GM23248 (cell line): ENCODE measurements around the gene C10orf90.

Source experiments
- EZH2 ChIP-seq: fragments of 200-600 bp; sonication (generic); IDR thresholded peaks from 2 replicates; pipeline ENCODE4 v1.6.1; 2018; ENCODE audit warnings: antibody characterized with exemption, mild to moderate bottlenecking; ENCODE audit not compliant: insufficient read depth, poor library complexity, severe bottlenecking
- EZH2phosphoT487 ChIP-seq: fragments of 200-600 bp; sonication (generic); IDR thresholded peaks from 2 replicates; pipeline ENCODE4 v1.6.1; 2018; ENCODE audit warnings: antibody characterized with exemption, moderate library complexity, mild to moderate bottlenecking, low read depth; ENCODE audit not compliant: insufficient read depth

GRCh38 chr10:126407831-126408230, 262.7 kb downstream of the C10orf90 start:
- TF ChIP-seq EZH2phosphoT487 (no peak), EZH2 (no peak)
